A549 (cell line): ENCODE measurements around the gene RSPH6A.

Experiments used
- JUN ChIP-seq, 2 experiments: fragments of >200 bp; sonication (Bioruptor Twin); formaldehyde crosslinking; IDR thresholded peaks; 2 replicates in 1 of 2; 3 replicates in 1 of 2; pipeline ENCODE4 v1.6.1; 2016 to 2017
- MAZ ChIP-seq: fragments of 150-350 bp; IDR thresholded peaks from 2 replicates; pipeline ENCODE4 v1.6.1; 2014; ENCODE audit warnings: antibody characterized with exemption, low read depth, low read length, borderline replicate concordance
- NFE2L2 ChIP-seq: fragments of 150-350 bp; conservative IDR thresholded peaks from 2 replicates; pipeline ENCODE4 v1.6.1; 2014; ENCODE audit warnings: low read length
- NR3C1 ChIP-seq: fragments of >200 bp; sonication (Bioruptor Twin); formaldehyde crosslinking; IDR thresholded peaks from 3 replicates; pipeline ENCODE4 v1.6.1; 2017
- POLR2A ChIP-seq: IDR thresholded peaks from 2 replicates; pipeline ENCODE4 v1.6.1; 2012; ENCODE audit warnings: mild to moderate bottlenecking, low read length
- POLR2AphosphoS2 ChIP-seq: conservative IDR thresholded peaks from 2 replicates; pipeline ENCODE4 v1.6.1; 2012; ENCODE audit warnings: low read length, improper control_type of control experiment, inconsistent platforms
- RAD21 ChIP-seq, 2 experiments: fragments of >200 bp in 1 of 2; sonication (Bioruptor Twin) in 1 of 2; formaldehyde crosslinking in 1 of 2; IDR thresholded peaks in 1 of 2; conservative IDR thresholded peaks in 1 of 2; 2 replicates in 1 of 2; 3 replicates in 1 of 2; pipeline ENCODE4 v1.6.1; 2012 to 2018; ENCODE audit warnings: inconsistent platforms in 1 of 2
- SREBF2 ChIP-seq: fragments of 450-650 bp; IDR thresholded peaks from 2 replicates; pipeline ENCODE4 v1.6.1; 2014; ENCODE audit warnings: mild to moderate bottlenecking, moderate library complexity
- TF ChIP-seq, protein P1 (sequence below): fragments of >200 bp; sonication (Bioruptor Twin); formaldehyde crosslinking; IDR thresholded peaks from 3 replicates; pipeline ENCODE4 v1.5.1; 2016
- TF ChIP-seq, protein P2 (sequence below): fragments of >200 bp; sonication (Bioruptor Twin); formaldehyde crosslinking; IDR thresholded peaks from 3 replicates; pipeline ENCODE4 v1.6.1; 2016

DNA sequence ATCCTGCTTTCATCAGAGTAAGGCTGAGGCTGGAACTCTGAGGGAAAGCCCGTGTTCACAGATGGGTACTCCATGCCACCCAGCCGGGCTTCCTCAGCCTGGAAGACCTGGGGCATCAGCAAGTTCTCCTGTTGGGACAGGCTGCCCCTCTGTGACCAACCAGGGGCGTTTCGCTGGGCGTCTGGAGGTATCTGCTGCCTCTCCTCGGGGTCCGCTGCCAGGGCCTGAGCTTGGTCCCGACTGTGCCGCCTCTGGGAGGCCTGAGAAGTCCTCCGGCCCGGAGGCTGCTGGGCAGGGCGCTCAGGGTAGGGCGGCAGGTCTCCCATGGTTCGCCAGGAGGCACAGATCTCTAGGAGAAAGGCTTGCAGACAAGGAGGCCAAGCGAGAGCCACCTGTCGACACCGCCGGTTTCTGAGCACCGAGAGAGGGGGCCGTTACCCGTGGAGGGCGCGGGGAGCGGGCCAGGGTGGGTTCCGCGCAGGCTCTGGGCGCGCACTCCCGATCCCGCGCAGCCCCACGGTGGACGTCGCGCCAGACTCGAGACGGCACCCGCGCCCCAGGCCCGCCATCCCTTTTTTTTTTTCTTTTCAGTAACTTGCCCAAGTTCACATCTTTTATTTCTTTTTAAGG is at the start of gene RSPH6A:
- TF ChIP-seq, protein P1, sequence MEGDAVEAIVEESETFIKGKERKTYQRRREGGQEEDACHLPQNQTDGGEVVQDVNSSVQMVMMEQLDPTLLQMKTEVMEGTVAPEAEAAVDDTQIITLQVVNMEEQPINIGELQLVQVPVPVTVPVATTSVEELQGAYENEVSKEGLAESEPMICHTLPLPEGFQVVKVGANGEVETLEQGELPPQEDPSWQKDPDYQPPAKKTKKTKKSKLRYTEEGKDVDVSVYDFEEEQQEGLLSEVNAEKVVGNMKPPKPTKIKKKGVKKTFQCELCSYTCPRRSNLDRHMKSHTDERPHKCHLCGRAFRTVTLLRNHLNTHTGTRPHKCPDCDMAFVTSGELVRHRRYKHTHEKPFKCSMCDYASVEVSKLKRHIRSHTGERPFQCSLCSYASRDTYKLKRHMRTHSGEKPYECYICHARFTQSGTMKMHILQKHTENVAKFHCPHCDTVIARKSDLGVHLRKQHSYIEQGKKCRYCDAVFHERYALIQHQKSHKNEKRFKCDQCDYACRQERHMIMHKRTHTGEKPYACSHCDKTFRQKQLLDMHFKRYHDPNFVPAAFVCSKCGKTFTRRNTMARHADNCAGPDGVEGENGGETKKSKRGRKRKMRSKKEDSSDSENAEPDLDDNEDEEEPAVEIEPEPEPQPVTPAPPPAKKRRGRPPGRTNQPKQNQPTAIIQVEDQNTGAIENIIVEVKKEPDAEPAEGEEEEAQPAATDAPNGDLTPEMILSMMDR: no peak
- TF ChIP-seq NR3C1 (no peak), JUN (IDR thresholded peaks at IDR 0.05) (no peak), NFE2L2 (no peak), POLR2A (no peak), POLR2AphosphoS2 (no peak), MAZ (no peak), RAD21 (conservative IDR thresholded peaks at IDR 0.05 in 1 of 2, IDR thresholded peaks at IDR 0.05 in 1 of 2) (no peak), SREBF2 (no peak)
- TF ChIP-seq, protein P2, sequence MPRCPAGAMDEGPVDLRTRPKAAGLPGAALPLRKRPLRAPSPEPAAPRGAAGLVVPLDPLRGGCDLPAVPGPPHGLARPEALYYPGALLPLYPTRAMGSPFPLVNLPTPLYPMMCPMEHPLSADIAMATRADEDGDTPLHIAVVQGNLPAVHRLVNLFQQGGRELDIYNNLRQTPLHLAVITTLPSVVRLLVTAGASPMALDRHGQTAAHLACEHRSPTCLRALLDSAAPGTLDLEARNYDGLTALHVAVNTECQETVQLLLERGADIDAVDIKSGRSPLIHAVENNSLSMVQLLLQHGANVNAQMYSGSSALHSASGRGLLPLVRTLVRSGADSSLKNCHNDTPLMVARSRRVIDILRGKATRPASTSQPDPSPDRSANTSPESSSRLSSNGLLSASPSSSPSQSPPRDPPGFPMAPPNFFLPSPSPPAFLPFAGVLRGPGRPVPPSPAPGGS: no peak
